Activated CD8-positive, alpha-beta memory T cell treated with anti-CD3 and anti-CD28 coated beads, Interleukin-2, amount 50 U/mL, for 1 hour (primary cell): Measurements from ENCODE around the gene CLIP1.
A peak's percentile ranks its signal among the peaks of the same experiment; 100 is the strongest.
"Not testable (repeated sequence)": the region's sequence is repeated elsewhere in the genome, so short reads cannot be mapped to it uniquely, and the experiment has no call there.

Source experiments
- DNase-seq: peaks from one replicate; pipeline ENCODE4 v3.0.0-alpha.2; 2020; ENCODE audit errors: extremely low read depth

Gene CLIP1

DNA sequence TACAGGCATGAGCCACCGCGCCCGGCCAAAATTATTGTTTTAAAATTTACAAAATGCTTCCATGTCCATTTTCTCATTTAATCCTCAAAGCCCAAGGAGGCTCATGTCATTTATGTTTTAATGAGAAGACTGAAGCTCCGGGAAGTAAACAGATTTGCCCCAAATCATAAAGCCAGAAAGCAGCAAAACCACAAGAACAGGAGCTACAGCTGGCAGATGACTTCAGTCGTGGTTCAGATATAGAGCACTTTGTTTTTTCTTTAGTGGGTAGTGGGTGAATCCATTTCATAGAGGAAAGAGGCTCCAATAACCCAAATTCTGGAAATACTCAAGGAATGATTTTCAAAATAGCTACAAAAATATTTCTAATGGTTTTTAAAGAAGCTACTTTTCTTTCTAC is 110.8 kb downstream of the CLIP1 start:
- no peak for DNase-seq

DNA sequence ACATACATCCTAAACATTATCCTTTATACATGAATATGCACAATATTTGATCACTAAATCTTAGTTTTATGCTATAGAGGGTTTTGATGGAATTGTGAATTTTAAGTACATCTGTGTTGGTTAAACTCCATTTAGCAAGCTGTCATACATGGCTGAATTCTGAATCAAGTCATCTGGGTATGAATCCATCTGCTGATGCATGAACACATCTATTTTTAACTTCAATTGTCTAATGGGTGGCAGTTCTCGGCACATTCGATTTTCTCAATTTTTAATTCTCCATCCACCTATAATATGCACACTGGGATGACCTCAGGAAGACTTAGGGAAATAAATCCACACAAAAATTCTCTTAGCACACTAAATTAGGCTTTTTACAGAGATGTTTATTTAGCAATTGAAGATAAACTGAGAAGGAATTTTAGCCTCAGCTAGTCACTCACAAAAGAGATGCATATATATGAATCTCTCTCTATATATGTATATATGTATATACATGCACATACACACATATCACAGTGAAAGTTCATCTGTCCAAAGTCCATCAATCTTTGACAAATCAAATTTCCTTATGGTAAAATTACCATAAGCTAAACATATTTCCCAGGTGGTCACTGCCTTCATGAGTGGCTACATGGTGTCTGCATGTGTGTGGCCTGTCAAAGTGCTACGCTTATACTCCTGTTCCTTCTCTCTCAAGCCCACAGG is 111.7 kb downstream of the CLIP1 start:
- DNase-seq: no peak

DNA sequence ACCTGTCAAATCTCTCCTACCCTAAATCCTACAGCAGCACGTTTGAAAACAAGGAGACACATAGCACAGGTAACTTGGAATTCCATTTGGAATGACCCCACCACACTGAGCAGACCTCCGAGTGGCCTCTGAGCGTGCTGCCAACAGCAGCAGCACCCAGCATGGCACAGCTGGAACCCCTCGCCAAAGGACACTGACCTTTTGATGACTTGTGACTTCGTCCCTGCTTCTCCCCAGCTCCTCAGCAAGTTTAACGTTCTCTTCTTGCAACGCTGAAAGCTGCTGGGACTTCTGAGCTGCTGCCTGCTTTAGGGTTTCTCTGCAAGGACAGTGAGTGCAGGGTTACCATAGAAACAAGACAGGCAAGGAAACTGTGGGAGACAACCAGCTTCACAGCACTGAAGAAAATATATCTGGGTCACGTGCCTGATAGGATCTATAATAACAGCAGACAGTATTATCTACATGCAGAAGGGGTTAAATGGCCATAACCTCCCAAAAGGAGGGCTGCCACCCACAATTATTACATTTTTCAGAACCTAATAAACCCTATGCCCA is 112.8 kb downstream of the CLIP1 start:
- no peak for DNase-seq

DNA sequence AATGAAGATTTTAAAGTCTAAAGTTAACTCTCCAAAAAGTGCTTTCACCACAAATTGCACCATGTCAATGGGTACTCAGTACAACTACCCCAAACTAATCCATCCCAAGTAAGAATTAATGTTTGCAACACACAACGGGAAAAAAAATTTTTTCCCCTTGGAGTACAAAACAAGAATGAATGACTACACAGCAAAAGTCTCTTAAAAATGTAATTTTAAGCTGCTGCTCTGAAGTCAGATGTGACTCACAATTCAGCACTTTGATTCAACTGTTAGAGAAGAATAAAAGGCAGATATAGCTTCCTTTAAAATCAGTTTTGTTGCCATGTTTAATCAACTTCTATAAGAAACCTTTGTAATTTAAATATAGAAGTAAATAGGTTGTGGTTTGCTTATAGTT is 113.7 kb downstream of the CLIP1 start:
- DNase-seq: no peak

DNA sequence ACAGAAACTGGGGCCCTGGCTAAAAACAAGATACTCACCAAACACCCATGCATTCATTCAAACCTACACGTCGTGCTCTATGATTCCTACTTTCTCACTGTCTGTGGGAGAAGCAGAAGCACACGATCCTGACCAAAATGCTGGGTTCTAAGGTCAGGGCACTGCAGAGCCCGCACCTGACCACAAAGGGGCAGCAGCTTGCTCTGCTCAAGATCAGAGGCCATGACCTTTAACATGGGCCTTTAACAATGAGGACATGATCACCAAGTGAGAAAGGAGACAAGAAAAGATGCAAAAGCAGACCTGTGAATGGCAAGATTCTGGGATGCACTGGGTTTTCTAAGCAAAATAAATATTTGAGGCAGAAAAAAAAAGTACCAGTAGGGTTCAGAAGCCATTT is 116.1 kb downstream of the CLIP1 start:
- DNase-seq: no peak

DNA sequence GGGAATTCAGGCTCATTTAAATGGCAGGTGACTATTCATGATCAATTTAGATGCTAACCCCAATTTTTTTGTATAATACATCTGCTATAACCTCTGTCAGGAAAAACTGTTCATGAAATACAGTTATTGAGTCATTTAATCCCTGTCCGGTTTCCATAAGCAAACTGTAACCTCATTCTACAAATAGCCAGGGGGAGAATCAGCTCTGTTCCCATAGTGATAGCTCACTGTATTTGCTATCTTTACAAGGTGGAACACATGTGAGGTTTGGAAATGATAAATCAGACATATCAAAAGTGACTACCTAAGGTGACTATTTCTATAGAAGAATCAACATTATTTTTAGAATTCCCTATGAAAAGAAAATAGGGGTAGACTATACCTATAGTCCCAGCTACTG is 117.5 kb downstream of the CLIP1 start:
- no peak for DNase-seq

DNA sequence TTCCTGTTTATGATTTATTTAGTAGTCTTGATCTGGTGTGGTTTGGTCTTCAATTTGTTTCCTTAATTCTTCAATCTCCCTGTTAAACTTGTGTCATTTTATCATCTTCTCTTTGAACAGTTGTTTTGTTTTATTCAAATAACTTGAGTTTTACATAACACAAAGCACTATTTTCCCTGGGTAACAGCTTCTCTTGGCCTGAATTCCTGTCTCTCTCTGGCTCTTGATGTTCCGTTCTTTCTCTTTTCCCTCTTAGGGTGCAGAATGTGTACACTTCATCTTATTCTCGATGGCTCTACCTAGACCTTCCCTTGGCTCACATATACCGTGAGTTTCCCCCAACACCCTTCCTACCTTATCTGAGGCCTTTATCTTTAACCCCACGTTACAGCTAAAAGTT is 119.4 kb downstream of the CLIP1 start:
- DNase-seq: no peak

DNA sequence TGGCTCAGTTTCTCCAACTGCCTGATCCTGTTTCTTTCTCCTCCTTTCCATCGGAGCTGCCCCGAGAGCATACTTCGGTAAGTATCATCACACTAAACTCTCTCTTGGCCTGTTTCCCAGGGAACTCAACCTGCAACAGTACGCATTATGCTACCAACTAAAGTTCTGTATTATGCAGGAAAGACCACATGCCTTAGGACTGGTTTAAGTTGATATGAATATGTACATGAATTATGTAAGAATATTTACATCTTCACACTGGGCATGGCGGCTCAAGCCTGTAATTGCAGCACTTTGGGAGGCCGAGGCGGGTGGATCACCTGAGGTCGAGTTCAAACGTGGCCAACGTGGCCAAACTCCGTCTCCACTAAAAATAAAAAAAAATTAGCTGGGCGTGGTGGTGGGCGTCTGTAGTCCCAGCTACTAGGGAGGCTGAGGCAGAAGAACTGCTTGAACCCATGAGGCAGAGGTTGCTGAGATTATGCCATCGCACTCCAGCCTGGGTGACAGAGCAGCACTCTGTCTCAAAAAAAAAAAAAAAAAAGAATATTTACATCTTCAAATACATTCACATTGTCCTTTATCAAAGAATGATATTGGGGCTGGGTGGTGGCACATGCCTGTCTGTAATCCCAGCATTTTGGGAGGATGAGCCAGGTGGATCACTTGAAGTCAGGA is 124.3 kb downstream of the CLIP1 start:
- no peak for DNase-seq

DNA sequence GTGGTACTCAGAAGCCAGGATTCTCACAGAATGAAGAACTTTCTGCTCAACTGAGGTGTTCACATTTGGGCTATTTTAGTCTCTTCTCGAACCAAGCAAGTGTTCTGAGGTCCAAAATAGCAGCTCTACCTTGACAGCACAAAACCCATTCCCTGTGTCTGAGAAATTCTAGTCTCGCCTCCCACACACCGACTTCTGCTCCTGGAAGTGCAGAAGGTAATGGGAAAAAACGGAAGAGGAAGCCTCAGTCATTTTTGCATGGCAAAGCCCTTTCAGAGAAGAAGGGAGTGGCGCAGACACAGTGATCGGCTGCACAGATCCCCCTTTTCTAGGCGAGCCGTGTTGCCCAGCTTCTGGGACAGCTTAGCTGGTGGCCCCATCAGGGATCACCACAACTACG is 125.0 kb downstream of the CLIP1 start:
- no peak for DNase-seq

DNA sequence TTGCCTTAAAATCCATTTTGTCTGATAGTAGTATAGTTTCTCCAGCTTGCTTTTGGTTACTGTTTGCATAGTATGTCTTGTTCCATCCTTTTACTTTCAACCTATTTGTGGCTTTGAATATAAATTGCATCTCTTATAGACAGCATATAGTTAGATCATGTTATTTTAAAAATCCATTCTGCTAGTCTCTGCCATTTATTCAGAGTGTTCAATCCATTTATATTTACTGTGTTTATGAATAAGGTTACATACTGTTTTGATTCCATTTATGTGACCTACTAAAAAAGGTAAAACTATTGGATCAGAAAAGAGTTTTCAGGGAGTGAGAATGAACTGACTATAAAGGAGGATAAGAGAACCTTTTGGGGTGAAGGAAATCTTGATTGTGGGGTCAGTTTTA is 126.6 kb downstream of the CLIP1 start:
- no peak for DNase-seq

DNA sequence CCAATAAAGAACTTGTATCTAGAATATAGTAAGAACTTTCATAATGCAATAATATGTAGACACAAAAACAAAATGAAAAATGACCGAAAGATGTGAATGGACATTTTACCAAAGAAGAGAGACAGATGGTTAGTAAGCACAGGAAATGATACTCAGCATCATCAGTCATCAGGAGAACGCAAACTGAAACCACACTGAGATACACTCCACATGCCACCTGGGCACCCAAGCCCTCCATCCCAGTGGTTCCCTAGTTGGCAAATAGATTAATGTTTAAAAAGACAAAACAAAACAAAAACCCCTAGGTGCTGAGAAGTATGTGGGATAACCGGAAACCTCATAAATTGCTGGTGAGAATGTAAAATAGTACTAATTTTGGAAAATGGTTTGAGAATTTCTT is 129.4 kb downstream of the CLIP1 start:
- DNase-seq: no peak

DNA sequence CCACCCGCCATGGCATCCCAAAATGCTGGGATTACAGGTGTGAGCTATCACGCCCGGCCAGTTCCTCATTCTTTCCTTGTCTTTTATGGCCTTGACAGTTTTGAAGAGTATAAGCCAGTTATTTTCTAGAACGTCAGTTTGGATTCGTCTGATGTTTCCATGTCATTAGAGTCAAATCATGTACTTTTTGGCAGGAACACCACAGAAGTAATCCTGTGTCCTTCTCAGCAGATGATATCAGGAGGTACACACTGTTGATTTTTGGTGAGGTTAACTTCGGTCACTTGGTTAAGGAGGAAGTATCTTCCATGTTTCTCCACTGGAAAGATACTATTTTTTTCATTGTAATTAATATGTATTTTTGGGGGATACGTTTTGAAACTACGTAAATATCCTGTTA is 131.0 kb downstream of the CLIP1 start:
- no peak for DNase-seq

DNA sequence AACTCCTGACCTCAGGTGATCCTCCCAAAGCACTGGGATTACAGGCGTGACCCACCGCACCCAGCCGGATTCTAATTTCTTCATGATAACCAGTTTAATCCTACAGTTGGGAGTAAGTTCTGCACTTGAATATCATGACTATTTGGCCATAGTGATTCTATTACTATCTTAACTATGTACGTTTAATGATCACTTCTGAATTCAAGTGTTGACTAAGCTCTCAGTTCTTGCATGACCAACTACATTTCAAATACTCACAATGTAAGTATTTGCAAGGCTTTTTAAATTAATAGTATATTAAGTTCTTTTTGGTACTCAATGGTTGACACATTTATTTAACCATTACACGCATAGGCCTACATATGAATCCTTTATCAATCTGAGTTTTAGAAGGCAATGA is 138.8 kb downstream of the CLIP1 start:
- DNase-seq: no peak

DNA sequence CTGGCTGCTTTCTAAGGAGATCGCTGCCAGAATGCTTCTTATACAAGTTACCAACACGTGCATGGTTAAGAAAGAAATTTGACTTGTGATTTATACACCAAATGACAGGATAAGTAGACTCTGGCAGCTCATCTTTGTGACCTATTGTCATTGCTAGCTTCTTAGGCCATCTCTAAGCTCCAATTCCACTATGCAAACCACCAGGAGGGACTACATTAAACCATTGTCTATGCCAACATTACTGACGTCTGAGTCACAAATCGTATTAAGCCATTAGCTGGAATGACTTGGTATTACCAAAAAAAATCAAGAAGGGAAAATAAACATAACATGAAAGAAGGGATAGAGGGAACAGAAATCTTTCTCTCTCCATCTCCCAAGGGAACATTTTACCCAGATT is 140.4 kb downstream of the CLIP1 start:
- DNase-seq: no peak

DNA sequence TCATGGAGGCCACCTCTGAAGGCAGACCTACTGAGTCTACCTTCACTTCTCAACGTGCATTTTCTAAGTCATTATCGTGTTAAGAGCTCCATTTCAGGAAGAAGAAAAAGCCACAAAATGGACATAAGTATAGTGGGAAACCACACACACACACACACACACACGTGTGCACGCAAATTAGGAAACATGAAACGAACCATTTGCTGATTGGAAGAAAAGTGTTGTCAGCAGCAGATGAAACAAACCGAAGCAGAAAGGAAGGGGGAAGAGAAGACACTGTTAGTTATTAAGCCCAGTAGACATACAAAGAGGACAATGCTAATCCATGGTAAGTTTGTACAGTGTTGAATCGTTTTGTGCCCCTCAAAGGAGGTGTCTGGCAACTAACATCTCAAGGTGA is 146.2 kb downstream of the CLIP1 start:
- no peak for DNase-seq

DNA sequence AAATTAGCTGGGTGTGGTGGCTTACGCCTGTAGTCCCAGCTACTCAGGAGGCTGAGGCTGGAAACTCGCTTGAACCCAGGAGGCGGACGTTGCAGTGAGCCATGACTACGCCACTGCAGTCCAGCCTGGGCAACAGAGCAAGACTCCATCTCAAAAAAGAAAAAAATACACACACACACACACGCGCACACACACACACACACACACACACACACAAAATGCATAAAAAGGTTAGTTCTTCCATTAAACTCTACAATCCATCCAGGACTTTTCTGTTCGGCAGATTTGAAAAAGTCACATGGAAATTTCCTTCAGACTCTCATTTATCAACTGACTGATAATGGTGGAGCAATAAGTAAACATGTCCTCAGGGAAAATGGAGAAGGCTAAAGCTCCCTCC is 147.0 kb downstream of the CLIP1 start:
- no peak for DNase-seq

DNA sequence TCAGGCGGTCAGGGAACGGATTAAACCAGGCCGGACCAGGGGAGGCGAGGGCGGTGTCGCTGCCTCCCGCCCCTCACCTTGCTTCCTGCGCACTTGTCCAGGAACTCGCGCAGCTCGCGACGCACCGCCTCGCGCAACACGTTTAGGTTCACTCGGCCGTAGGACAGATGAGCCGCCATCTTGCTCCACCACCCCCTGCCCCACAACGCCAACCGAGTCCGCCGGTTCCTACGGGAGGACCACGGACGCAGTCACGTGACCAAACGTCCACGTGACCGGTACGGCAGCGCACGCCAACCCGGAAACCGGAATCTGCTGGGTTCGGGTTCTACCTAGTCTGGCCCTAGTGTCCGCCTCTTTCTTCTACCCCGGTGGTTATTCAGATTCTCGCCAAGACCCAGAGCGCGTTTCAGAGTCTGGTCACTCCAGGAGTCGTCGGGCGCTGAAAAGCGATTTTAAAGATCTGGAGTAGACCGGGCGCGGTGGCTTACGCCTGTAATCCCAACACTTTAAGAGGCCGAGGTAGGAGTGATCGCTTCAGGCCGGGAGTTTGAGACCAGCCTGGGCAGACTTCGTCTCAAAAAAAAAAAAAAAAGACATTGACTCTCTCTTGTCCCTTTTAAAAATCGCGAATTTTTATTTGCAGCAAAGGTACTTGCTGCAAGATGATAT is 156.1 kb downstream of the CLIP1 start, which contains the start of gene VPS33A:
VPS33A (minus strand) TSS at position 265 of the 672 bp plus-strand sequence; CDS start at position 179, 86 bp downstream.
- DNase-seq: peak; percentile 75

DNA sequence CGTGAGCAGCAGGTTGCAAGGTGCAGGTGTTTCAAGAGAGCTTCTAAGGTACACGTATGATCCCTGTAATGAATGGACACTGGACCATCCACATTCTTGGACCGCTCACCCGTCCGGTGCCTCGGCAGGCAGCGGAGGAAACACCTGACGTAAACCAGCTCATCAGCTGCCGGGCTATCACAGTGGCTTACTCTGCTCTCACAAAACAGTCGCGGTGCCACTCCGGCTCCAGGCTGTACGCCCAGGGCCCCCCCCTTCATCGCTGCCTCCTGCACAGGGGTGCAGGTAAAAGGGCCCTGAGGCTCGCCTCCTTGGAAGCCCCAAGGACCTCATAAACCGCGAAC is 156.6 kb downstream of the CLIP1 start:
- peak; percentile 5 for DNase-seq

DNA sequence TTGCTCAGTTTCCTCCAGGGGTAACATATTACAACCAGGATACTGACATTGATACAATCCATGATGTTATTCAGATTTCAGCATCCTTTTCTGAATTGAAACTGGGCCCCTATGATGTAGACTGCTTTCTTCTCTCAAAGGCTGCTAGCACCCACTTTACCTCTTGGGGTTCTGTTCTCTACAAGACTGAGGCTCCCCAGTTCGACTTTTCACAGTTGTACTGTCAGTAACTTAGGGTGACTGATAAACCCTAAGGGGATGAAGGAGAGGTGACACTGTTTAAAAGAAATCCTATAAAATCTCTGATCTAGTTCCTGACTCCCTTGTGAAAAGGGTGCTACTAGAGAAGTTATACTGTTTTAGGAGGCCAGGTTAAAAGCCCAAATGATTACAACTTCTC is 157.0 kb downstream of the CLIP1 start:
- DNase-seq: no peak

DNA sequence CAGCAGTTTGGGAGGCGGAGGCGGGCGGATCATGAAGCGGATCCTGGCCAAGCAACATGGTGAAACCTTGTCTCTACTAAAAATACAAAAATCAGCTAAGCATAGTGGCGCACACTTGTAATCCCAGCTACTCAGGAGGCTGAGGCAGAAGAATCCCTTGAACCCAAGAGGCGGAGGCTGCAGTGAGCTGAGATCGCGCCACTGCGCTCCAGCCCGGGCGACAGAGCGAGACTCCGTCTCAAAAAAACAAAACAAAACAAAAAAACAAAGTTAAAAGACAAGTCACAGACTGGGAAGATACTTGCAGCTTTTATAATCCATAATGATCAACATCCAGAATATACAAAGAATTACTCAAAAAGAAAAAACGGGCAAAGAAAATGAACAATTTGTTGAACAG is 161.7 kb downstream of the CLIP1 start:
- not testable (repeated sequence) for DNase-seq

DNA sequence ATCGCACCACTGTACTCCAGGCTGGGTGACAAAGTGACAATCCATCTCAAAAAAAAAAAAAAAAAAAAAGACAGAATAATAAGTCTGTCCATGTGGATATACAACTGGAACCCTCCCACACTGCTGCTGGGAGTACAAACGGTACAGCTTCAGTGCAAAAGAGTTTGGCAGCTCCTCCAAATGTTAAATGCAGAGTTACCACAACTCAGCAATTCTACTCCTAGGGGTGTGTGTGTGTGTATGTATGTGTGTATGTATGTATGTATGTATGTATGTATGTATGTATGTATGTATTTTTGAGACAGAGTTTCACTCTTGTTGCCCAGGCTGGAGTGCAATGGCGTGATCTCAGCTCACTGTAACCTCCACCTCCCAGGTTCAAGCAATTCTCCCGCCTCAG is 163.5 kb downstream of the CLIP1 start:
- not testable (repeated sequence) for DNase-seq

DNA sequence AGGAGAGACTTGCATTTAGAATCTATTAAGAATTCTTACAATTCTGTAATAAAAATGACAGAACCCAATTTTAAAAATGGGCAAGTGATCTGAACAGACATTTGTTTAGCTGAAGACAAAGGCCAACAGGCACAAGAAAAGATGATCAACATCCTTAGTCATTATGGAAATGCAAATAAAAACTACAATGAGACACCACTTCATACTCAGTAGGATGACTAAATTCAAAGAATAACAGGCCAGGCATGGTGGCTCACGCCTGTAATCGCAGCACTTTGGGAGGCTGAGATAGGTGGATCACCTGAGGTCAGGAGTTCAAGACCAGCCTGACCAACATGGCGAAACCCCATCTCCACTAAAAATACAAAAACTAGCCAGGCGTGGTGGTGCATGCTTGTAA is 164.0 kb downstream of the CLIP1 start:
- DNase-seq: not testable (repeated sequence)

DNA sequence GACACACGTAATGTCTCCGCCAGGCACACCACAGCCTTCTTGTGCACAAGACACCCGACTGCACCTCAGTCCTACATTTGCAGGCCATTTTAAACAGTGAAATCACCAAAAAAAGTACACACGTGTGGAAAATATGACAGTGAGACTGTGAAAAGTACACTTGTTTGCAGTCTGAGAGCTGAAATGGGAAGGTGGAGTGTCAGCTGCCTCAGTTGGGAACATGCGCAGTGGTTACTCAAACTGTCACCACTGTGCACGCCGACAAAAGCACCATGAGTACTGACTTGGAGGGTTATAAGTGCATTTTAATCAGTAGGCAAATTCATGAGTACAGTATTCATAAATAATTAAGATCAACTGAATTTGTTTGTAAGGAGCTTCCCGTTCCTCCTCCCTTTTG is 171.9 kb downstream of the CLIP1 start:
- no peak for DNase-seq
